Stimulated activated CD4-positive, alpha-beta T cell treated with anti-CD3 and anti-CD28 coated beads, Interleukin-4, amount 100 ng/mL, for 1 hour (primary cell): ENCODE results near the gene SLC17A6.

Source experiments
- DNase-seq: peaks from one replicate; pipeline ENCODE4 v3.0.0-alpha.2; 2020

The SLC17A6 gene

GRCh38 chr11:22390283-22390655, 52.1 kb downstream of the SLC17A6 start:
- no peak for DNase-seq

- DNase-seq, result no peak
These were observed 54.4 kb downstream of the SLC17A6 start for GRCh38 chr11:22392561-22392960.

- no peak for DNase-seq
These were observed 67.2 kb downstream of the SLC17A6 start for GRCh38 chr11:22405377-22405776.

GRCh38 chr11:22407267-22407666, 69.1 kb downstream of the SLC17A6 start:
- DNase-seq, result no peak

GRCh38 chr11:22407921-22408320, 69.7 kb downstream of the SLC17A6 start:
- DNase-seq, result no peak

- DNase-seq, result no peak
These were observed 77.3 kb downstream of the SLC17A6 start for GRCh38 chr11:22415476-22415875.

- DNase-seq, result no peak
These were observed 78.3 kb downstream of the SLC17A6 start for GRCh38 chr11:22416462-22416861.

GRCh38 chr11:22426915-22427314, 88.7 kb downstream of the SLC17A6 start:
- DNase-seq, result no peak
